ENCODE data around the gene GDAP1L1.
"Not testable (repeated sequence)": the region's sequence is repeated elsewhere in the genome, so short reads cannot be mapped to it uniquely, and the experiment has no call there.

GDAP1L1 gene

GRCh38 chr20:44291754-44292153, 44.6 kb downstream of the GDAP1L1 start:
- H3K4me2 ChIP-seq (ENCODE audit: low read length) = no peak overlapping the region
- no peak overlapping the region for H3K4me3 ChIP-seq (ENCODE audit: low read depth, low read length)
- no peaks in the 10 kb centered on the region for H3K9me3 ChIP-seq (ENCODE audit: control insufficient read depth, low read length)
- no peak overlapping the region for H3K27ac ChIP-seq
- H3K4me1 ChIP-seq = peaks cover 10% of the 10 kb centered on the region
- no peak overlapping the region for H3K9ac ChIP-seq
- no peaks in the 10 kb centered on the region for H3K36me3 ChIP-seq (ENCODE audit: control insufficient read depth, insufficient read depth, low read length)
- H3K27me3 ChIP-seq (ENCODE audit: control insufficient read depth, insufficient read depth, low read length) = no peaks in the 10 kb centered on the region
- peaks cover 12% of the 10 kb centered on the region for H3K79me2 ChIP-seq
- no peak for TF ChIP-seq CTCF (IDR thresholded peaks at IDR 0.05)
- no peak overlapping the region for H2AFZ ChIP-seq

- Histone ChIP-seq H3K9ac (no peak overlapping the region), H3K4me3 (ENCODE audit: low read depth, low read length) (no peak overlapping the region), H3K4me2 (ENCODE audit: low read length) (no peak overlapping the region), H3K36me3 (ENCODE audit: control insufficient read depth, insufficient read depth, low read length) (no peaks in the 10 kb centered on the region), H2AFZ (no peak overlapping the region), H3K27me3 (ENCODE audit: control insufficient read depth, insufficient read depth, low read length) (no peaks in the 10 kb centered on the region), H3K9me3 (ENCODE audit: control insufficient read depth, low read length) (no peaks in the 10 kb centered on the region), H3K79me2 (peaks cover 22% of the 10 kb centered on the region), H3K4me1 (no peaks in the 10 kb centered on the region), H3K27ac (no peak overlapping the region)
- TF ChIP-seq CTCF (IDR thresholded peaks at IDR 0.05) = no peak
Observed at GRCh38 chr20:44296011-44296410, 48.9 kb downstream of the GDAP1L1 start.

- no peak for TF ChIP-seq CTCF (IDR thresholded peaks at IDR 0.05)
- H3K4me3 ChIP-seq (ENCODE audit: low read depth, low read length) = no peak overlapping the region
- no peaks in the 10 kb centered on the region for H3K9me3 ChIP-seq (ENCODE audit: control insufficient read depth, low read length)
Observed at GRCh38 chr20:44297721-44298120, 50.6 kb downstream of the GDAP1L1 start.

GRCh38 chr20:44299011-44299535, 52.0 kb downstream of the GDAP1L1 start:
- not testable (repeated sequence) for H3K4me2 ChIP-seq (ENCODE audit: low read length); H3K4me1 ChIP-seq; H3K27me3 ChIP-seq (ENCODE audit: control insufficient read depth, insufficient read depth, low read length); H2AFZ ChIP-seq; H3K36me3 ChIP-seq (ENCODE audit: control insufficient read depth, insufficient read depth, low read length); H3K27ac ChIP-seq; H3K4me3 ChIP-seq (ENCODE audit: low read depth, low read length); H3K9me3 ChIP-seq (ENCODE audit: control insufficient read depth, low read length); H3K9ac ChIP-seq
- H3K79me2 ChIP-seq = peaks cover 34% of the 10 kb centered on the region

More at GRCh38 chr20:44297721-44298120, 50.6 kb downstream of the GDAP1L1 start:
- Histone ChIP-seq H3K27ac (no peak overlapping the region), H3K4me2 (ENCODE audit: low read length) (no peak overlapping the region), H3K27me3 (ENCODE audit: control insufficient read depth, insufficient read depth, low read length) (no peaks in the 10 kb centered on the region), H3K79me2 (peaks cover 28% of the 10 kb centered on the region), H3K4me1 (no peaks in the 10 kb centered on the region), H2AFZ (no peak overlapping the region), H3K36me3 (ENCODE audit: control insufficient read depth, insufficient read depth, low read length) (no peaks in the 10 kb centered on the region), H3K9ac (no peak overlapping the region)

GRCh38 chr20:44301285-44301684, 54.2 kb downstream of the GDAP1L1 start:
- Histone ChIP-seq H3K27ac (no peak overlapping the region), H3K9me3 (ENCODE audit: control insufficient read depth, low read length) (no peaks in the 10 kb centered on the region), H3K27me3 (ENCODE audit: control insufficient read depth, insufficient read depth, low read length) (no peaks in the 10 kb centered on the region), H3K79me2 (peaks cover 43% of the 10 kb centered on the region), H3K36me3 (ENCODE audit: control insufficient read depth, insufficient read depth, low read length) (no peaks in the 10 kb centered on the region), H3K9ac (no peak overlapping the region), H3K4me3 (ENCODE audit: low read depth, low read length) (no peak overlapping the region), H2AFZ (no peak overlapping the region), H3K4me1 (no peaks in the 10 kb centered on the region), H3K4me2 (ENCODE audit: low read length) (no peak overlapping the region)
- TF ChIP-seq CTCF (IDR thresholded peaks at IDR 0.05) = no peak
